ENCODE results near the gene SUGCT.

DNA sequence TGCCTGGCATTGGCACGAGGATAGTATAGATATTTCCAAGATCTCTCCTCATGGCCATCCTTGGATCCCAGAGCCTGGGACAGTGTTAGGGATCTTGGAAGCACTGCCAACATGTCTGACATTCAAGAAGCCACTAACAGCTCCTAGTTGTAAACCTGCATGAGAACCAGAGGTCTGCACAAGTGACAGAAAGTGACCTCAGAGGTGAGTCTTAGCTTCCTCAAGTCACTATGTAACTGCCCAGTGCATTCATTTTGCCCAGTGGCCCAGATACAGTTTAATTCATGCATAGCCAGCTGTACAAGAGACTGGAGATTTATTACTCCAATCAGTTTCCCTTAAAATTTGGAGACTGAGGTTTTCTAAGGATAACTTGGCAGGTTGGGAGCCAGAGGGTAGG, 16.7 kb downstream of the SUGCT start:
- no peak for TF ChIP-seq SP2 (IDR thresholded peaks at IDR 0.05; ENCODE audit: extremely low read depth, low read depth, low read length, poor library complexity, severe bottlenecking)
- TF ChIP-seq SREBF2 (CRISPR knock-in tag; IDR thresholded peaks at IDR 0.05): no peak
- TF ChIP-seq EZH2 (IDR thresholded peaks at IDR 0.05; ENCODE audit: borderline replicate concordance, low read depth, low read length): no peak
- TF ChIP-seq YY1 (IDR thresholded peaks at IDR 0.05; ENCODE audit: borderline replicate concordance in 1 of 3, control insufficient read depth in 1 of 3, extremely low read depth in 1 of 3, insufficient read depth in 3 of 3, insufficient read length in 1 of 3, insufficient replicate concordance in 2 of 3, low read depth in 1 of 3, low read length in 2 of 3): no peak
- no peak for TF ChIP-seq ZFP36 (IDR thresholded peaks at IDR 0.05; ENCODE audit: low read depth, low read length, partially characterized antibody)
- no peak for TF ChIP-seq SETDB1 (IDR thresholded peaks at IDR 0.05; ENCODE audit: low read length)
- no peak for TF ChIP-seq ETV5 (CRISPR knock-in tag; IDR thresholded peaks at IDR 0.05; ENCODE audit: low read depth)
- TF ChIP-seq MCM5 (IDR thresholded peaks at IDR 0.05; ENCODE audit: low read depth): no peak

Measured in K562 (cell line).